DMS53 treated with DMSO at 0.1 percent for 48 hours (cell line): Measurements from ENCODE around the gene UPF3B.
A peak's percentile ranks its signal among the peaks of the same experiment; 100 is the strongest.
"Not testable (repeated sequence)": the region's sequence is repeated elsewhere in the genome, so short reads cannot be mapped to it uniquely, and the experiment has no call there.

Source experiments
- DNase-seq: peaks from one replicate; lab custom pipeline; 2025; ENCODE audit not compliant: unreplicated experiment; lab: John Stamatoyannopoulos, UW

Gene UPF3B

DNA sequence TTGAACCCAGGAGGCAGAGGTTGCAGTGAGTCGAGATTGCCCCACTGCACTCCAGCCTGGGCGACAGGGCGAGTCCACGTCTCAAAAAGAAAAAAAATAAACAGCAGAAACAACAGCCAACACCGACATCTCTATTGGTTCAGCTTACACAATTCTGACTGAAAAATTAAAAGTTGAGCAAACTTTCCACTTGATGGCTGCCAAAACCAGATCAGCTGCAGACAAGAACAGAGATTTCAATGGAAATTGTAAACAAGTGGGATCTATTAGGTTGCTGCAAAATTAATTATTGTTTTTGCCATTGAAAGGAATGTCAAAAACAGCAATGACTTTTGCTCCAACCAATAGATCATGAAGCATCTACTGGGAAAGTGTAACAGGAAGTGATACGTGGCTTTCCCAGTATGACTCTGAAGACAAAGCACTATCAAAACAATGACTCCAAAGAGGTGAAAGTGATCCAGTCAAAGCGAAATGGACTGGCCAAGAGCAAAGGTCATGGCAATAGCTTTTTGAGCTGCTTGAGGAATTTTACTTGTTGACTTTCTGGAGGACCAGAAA is 26.3 kb downstream of the UPF3B start:
- DNase-seq, result no peak

DNA sequence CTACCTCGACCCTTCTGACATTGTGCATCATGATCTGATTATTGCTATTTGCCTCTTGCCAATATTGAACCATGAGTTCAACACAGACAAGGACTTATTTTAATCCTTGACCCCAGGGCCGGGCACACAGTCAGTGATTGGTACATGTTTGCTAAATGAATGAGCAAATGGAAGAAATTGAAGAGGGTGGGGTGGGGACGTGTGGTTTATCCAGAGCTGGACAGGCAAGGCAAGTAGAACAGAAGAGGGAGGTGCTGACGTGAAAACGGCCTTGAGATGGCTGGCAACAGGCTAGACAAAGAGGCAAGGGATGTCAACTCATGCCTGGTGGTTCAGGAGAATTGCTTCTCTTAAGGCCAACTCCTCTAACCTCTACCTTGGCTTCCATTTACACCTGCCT is 28.5 kb downstream of the UPF3B start:
- not testable (repeated sequence) for DNase-seq

DNA sequence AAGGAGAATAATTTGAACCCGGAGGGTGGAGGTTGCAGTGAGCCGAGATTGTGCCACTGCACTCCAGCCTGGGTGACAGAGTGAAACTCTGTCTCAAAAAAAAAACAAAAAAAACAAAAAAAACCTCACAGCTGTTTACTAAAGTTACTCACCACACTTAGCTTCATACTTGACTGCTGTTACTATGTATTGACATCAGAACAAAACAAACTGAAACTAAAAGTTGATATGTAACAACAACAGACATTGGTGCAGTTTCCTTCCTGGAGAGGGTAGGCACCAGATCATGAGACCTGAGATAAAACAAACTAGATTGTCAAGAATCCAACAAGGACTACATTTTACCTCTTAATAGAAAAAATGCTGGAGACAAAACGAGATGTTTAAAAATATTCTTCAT is 31.1 kb downstream of the UPF3B start:
- peak; percentile 9 for DNase-seq

DNA sequence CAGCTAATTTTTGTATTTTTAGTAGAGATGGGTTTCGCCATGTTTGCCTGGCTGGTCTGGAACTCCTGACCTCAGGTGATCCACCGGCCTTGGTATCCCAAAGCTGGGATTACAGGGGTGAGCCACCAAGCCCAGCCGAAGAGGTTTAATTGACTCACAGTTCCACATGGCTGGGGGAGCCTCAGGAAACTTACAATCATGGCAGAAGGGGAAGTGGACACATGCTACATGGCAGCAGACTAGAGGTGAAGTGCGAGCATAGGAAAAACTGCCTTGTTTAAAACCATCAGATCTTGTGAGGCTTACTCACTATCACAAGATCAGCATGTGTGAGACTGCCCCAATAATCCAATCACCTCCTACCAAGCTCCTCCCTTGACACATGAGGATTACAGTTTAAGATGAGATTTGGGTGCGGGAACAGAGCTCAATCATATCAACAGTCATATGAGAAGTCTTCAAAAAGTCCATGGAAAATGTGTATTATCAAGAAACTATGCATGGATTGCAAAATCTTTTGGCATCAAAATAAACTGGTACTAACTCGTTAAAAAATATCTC is 35.6 kb downstream of the UPF3B start:
- DNase-seq, result no peak

DNA sequence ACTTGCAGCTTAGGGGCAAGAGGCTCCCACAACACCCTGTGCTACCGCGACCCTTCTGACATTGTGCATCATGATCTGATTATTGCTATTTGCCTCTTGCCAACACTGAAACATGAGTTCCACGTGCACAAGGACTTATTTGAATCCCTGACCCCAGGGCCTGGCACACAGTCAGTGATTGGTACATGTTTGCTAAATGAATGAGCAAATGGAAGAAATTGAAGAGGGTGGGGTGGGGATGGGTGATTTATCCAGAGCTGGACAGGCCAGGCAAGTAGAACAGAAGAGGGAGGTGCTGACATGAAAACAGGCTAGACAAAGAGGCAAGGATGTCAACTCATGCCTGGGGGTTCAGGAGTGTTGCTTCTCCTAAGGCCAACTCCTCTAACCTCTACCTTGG is 36.5 kb downstream of the UPF3B start:
- no peak for DNase-seq

DNA sequence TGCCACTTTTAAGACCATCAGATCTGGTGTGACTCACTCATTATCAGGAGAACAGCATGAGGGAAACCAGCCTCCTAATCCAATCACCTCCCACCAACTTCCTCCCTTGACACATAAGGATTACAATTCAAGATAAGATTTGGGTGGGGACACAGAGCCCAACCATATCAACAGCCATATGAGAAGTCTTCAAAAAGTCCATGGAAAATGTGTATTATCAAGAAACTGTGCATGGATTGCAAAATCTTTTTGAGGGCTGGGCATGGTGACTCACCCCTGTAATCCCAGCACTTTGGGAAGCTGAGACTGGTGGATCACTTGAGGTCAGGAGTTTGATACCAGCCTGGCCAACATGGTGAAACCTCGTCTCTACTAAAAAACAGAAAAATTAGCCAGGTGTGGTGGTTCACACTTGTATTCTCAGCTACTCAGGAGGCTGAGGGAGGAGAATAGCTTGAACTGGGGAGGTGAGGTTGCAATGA is 43.5 kb downstream of the UPF3B start:
- DNase-seq, result no peak

DNA sequence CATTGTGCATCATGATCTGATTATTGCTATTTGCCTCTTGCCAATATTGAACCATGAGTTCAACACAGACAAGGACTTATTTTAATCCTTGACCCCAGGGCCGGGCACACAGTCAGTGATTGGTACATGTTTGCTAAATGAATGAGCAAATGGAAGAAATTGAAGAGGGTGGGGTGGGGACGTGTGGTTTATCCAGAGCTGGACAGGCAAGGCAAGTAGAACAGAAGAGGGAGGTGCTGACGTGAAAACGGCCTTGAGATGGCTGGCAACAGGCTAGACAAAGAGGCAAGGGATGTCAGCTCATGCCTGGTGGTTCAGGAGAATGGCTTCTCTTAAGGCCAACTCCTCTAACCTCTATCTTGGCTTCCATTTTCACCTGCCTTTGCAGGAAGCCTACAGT is 44.3 kb downstream of the UPF3B start:
- not testable (repeated sequence) for DNase-seq

DNA sequence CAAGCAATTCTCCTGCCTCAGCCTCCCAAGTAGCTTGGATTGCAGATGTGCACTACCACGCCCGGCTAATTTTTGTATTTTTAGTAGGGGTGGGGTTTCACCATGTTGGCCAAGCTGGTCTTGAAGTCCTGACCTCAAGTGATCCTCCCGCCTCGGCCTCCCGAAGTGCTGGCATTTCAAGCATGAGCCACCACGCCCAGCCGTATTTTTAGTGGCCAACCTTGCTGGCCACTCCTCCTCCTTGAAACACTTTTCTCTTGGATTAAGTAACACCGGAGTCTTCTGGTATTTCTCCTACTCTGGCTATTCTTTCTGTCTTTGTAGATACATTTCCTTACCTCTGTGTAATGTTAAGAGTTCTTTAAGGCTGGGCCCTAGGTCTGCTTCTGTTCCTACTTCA is 50.2 kb downstream of the UPF3B start:
- DNase-seq, result no peak

DNA sequence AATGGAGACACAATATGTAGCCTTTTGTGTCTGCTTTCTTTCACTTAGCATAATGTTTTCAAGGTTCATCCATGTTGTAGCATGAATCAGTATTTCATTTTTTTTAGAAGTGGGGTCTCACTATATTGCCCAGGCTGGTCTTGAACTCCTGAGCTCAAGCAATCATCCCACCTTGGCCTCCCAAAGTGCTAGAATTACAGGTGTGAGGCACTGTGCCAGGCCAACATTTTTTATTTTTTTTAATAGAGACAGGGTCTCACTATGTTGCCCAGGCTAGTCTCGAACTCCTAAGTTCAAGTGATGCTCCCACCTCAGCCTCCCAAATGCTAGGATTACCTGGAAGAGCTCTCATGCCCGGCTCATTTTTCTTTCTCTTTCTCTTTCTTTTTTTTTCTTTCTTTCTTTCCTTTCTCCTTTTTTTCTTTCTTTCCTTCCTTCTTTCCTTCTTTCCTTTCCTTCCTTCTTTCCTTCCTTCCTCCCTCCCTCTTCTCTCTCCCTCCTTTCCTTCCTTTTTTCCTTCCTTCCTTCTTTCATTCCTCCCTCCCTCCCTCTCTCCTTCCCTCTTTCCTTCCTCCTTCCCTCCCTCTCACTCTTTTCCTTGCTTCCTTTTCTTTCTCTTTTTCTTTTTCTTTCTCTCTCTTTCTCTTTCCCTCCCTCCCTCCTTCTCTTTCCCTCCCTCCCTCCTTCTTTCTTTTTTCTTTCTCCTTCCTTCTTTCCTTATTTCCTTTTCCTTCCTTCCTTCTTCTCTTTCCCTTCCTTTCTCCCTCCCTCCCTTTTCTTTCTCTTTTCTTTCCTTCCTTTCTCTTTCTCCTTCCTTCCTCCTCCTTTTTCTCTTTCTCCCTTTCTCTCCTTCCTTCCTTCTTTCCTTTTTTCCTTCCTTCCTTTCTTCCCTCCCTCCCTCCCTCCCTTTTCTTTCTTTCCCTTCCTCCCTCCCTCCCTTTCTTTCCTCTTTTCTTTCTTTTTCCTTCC is 51.2 kb downstream of the UPF3B start:
- no peak for DNase-seq

DNA sequence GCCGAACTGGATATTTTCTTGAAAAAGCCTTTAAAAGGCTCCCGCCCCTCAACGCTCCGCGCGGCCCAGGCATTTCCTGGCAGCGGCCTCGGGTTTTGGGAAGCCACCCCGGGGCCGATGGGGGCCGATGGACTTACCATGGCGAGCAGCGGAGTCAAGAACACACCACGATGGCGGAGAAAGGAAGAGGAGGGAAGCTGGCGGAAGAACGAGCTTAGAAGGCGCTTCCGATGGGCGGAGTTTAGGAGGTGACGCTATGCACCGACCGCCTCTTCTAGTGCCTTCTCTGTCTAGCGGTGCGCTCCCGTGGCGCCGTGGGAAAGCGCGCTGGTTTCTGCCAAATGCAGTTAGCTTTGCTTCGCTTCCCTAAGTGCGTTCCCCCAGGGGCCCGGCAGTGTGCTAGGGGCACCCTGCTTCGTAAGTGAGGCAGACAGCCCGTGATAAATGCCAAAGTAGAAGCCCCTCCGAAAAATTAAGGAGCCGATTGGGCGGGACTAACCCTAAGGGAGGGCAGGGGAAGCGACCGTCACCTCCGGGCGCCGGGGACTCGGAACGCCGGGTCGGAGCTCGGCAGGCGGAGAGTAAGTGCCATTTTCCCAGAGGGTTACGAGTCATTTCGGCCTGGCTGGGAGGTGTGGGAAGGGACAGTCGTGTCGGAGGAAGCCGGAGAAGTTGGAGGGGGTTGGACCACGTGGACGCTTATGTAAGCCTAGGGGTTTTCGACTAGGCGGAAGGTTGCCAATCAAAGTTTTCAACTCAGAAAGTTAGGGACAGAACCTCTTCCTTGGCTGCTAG is 61.1 kb downstream of the UPF3B start, which contains the start of gene RPL39:
RPL39 (minus strand) TSS at position 194 of the 795 bp plus-strand sequence; CDS start at position 140, 54 bp downstream.
- DNase-seq, result peak; percentile 85

DNA sequence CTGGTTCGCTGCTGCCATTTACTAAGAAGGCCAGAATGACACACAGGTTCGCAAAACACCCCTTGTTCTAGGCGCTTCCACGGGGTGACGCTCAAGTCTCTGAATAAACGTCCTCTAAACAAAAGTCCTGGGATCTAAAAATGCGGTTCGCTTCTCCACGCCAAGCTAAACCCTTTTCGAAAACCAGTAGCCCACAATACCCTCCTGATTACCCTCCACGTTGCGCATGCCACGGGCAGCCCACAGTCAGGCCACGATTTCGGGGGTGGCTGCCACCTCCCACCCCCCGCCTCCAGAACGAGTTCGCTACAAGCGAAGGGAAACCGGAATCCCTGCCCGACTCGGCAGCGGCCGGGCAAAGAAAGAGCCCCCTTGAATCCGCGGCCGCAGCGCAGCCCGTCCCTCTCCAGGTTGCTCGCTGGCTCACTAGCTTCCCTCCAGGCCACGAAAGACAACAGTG is 61.8 kb downstream of the UPF3B start:
- no peak for DNase-seq

DNA sequence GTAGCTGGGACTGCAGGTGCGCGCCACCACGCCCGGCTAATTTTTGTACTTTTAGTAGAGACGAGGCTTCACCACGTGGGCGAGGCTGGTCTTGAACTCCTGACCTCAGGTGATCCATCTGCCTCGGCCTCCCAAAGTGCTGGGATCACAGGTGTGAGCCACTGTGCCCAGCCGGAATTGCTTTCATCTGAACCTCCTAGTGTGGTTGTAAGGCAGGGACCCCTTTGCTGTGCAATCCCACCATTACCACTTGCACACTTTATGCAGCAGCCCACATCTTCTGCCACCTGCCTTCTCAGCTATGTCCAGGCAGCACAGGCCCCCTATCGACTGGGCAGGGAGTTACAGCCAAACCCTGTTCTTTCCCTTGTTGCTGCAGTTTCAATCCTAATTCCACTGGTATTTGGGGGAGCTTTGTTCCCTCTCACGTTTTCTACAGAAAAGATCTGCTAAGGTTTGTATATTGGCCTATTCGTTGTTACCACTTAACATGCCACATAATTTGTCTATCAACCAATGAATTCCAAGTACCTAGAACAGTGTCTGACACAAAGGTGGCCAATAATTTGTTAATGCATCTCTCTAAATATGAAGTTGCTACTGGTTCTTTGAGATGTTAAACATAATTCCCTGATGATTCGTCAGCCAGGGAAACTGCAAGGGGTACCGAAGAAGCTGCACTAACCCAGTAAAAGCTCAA is 67.9 kb downstream of the UPF3B start:
- DNase-seq, result no peak
